Astrocyte of the spinal cord (primary cell): ENCODE data around the gene KIF14.
A peak's percentile ranks its signal among the peaks of the same experiment; 100 is the strongest.

Source experiments
- DNase-seq: peaks from one replicate; pipeline ENCODE4 v3.0.0; 2011; ENCODE audit warnings: low read depth, low spot score
- H3K4me3 ChIP-seq: 2 replicates; pipeline ENCODE4 v1.5.1; 2011; ENCODE audit warnings: low read depth, mild to moderate bottlenecking, low read length, moderate library complexity
- in situ Hi-C: cut with HindIII; loops from 2 replicates; pipeline ENCODE4 v1.10.0; 2017; ENCODE audit warnings: low sequenced_read_pairs
- TF ChIP-seq, protein P1 (sequence below): IDR thresholded peaks from 2 replicates; pipeline ENCODE4 v1.5.1; 2012; ENCODE audit warnings: low read depth, mild to moderate bottlenecking, low read length, inconsistent platforms

Gene KIF14

DNA sequence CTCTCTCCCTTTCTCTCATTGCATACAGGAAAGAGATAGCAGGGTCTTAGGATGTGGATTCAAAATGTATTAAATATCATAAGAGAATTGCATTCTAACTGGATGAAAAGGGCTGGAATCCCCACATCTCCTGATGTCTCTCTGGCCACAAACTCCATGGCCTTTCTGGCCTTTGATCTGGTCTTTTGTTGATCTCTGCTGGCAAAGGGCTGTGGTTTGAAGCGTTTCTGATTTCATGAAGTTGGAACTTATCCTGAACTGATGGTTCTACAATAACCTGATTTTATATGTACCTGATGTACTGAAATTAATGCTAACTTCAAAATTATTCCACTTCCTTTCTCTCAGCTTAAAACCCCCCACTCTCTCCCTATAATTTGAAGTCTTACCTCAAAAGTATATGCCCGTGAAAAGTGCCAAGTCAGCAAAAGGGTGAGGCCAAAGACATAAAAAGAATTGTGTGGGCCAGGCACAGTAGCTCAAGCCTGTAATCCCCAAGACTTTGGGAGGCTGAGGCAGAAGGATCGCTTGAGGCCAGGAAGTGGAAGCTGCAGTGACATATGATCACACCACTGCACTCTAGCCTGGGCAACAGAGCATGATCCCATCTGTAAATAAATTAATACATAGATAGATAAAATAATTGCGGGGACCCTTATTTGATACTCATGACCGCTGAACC lies 6.4 kb upstream of the KIF14 start:
- DNase-seq = no peak
- in situ Hi-C loops = no loop called here

GRCh38 chr1:200625381-200625824 lies 4.9 kb upstream of the KIF14 start:
- TF ChIP-seq, protein P1, sequence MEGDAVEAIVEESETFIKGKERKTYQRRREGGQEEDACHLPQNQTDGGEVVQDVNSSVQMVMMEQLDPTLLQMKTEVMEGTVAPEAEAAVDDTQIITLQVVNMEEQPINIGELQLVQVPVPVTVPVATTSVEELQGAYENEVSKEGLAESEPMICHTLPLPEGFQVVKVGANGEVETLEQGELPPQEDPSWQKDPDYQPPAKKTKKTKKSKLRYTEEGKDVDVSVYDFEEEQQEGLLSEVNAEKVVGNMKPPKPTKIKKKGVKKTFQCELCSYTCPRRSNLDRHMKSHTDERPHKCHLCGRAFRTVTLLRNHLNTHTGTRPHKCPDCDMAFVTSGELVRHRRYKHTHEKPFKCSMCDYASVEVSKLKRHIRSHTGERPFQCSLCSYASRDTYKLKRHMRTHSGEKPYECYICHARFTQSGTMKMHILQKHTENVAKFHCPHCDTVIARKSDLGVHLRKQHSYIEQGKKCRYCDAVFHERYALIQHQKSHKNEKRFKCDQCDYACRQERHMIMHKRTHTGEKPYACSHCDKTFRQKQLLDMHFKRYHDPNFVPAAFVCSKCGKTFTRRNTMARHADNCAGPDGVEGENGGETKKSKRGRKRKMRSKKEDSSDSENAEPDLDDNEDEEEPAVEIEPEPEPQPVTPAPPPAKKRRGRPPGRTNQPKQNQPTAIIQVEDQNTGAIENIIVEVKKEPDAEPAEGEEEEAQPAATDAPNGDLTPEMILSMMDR = no peak
- DNase-seq = peak; percentile 37
- in situ Hi-C loops = no loop called here
- no peak overlapping the region for H3K4me3 ChIP-seq

More for the DNA sequence above, 6.4 kb upstream of the KIF14 start:
- H3K4me3 ChIP-seq = no peak overlapping the region
- TF ChIP-seq, protein P1 = no peak

DNA sequence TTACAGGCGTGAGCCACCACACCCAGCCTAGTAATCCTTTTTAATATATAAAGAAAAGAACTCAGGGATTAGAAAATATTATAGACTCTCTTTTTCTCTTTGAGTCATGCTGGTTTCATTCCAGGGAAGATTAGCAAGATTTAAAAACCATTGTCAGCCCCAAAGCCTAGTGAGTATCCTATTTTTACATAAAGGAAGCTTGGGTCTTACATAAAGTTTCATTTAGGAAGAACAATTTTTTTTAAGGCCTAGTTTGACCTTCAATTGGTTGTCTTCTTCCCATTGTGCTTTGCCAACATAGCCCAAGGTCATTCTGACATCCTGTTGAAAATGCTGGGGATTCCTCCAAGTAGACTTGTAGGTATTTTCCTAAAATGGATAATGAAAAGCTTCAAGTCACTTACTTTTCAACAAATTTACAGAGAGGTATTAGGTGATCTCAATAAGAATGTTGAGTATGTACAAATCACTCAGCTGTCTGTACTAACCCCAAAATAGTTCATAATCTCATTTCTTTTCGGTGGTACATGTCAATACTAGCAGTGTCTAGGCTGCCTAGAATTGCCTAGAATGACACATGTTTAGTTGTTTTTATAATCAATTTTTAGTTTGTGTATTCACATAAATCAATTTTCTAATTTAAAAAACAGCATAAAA lies 4.3 kb upstream of the KIF14 start:
- no peak overlapping the region for H3K4me3 ChIP-seq
- DNase-seq = no peak
- TF ChIP-seq, protein P1 = no peak
- in situ Hi-C loops = no loop called here

DNA sequence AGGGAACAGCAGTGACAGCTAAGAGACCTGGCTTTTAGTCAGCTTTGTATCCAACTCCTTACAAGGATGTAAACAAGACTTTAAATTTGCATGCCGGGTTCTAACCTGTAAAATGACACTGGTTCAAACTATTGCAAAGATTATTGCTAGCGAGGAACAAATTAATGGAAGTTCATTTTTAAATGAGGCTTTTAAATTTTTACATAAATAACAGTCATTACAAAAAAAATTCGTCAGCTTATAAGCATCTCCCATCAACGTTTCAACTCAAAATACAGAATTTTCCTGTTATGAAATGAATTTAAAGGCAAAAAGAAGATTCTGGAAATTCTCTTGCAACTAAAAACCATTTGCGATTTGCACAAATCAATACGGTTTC lies 668 bp downstream of the KIF14 start:
- DNase-seq = peak; percentile 8
- in situ Hi-C loops = no loop called here
- TF ChIP-seq, protein P1 = no peak
- H3K4me3 ChIP-seq = peak overlapping the region; percentile 95

GRCh38 chr1:200610846-200611245 lies 9.7 kb downstream of the KIF14 start:
- DNase-seq = peak; percentile 30
- TF ChIP-seq, protein P1 = no peak
- in situ Hi-C loops = no loop called here
- H3K4me3 ChIP-seq = no peak overlapping the region

GRCh38 chr1:200602632-200603031 lies 17.9 kb downstream of the KIF14 start:
- TF ChIP-seq, protein P1 = no peak
- no peak overlapping the region for H3K4me3 ChIP-seq
- in situ Hi-C loops = no loop called here
- no peak for DNase-seq
